ENCODE measurements around the gene SCN7A.
A peak's percentile ranks its signal among the peaks of the same experiment; 100 is the strongest.
"Not testable (repeated sequence)": the region's sequence is repeated elsewhere in the genome, so short reads cannot be mapped to it uniquely, and the experiment has no call there.

Gene SCN7A

DNA sequence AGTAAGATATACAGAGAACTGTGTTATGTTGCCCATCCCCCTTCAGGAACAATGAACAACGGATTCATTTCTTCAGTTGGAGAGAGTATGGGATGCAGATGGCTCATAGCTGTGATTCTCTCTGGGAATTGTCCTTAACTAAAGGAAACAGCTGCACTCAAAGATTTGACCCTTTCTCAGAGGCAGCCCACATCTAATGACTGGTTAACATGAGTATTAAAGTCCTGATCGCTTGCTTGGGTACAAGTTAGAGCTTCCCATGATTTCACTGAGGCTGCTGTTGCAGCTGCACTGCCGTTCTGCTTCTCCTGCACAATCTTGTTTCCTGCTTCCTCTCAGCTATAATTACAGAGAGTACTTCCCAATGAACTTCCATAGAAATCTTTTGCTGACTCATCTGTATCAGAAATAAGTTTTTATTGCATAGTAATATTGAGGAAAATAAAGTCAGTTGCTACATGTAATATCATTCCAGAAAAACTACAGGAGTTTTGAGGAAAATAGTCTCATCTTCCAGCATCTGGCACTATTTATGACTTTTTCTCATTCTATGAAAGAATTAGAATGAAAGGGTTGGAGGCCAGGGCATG is 105.5 kb downstream of the SCN7A start:
- DNase-seq = no peak

DNA sequence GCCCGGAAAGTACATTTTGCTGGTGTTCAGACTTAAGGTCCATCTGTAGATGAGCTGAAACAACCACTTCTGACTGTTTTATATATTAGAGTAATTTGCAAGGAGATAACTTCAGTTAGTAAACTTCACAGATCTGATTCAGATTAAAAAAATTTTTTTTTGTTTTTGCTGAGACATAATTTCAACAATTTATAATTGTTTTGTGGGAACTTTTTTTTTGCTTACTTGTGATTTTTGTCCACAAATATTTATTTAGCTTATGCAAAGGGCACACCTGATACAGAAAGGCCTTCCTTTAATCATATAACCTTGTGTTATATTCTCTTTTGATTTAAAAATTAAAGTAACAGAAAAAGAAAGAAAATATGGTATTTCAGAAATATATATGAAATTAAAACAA is 108.7 kb downstream of the SCN7A start:
- no peak for DNase-seq

DNA sequence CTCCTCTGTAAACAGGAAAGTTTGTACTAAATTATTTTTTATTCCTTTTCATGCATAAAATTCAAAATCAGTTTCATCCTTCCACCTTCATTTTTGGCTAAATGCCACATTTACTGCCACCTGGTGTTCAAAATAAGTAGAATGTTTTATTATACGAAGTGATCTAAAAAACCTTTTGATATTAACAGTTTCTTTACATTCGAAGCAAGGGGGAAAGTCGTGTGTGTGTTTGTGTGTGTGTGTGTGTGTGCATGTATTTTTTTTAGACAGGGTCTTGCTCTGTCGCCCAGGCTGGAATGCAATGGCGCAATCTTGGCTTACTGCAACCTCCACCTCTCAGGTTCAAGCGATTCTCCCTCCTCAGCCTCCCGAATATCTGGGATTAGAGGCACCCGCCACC is 109.3 kb downstream of the SCN7A start:
- peak in 1 of 2 experiments; percentile 49 for DNase-seq

DNA sequence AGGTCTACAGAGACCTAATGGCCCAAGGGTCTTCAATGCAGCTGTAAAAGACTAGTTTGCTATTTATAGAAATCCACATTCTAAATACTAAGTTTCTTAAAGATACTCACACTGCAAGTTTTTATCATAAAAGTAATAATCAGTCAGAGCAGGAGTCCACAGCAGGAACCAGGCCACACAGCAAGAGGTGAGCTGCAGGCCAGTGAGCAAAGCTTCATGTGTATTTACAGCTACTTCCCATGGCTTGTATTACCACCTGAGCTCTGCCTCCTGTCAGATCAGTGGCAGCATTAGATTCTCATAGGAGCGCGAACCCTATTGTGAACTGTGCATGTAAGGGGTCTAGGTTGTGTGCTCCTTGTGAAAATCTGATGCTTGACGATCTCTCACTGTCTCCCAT is 111.6 kb downstream of the SCN7A start:
- no peak for DNase-seq

DNA sequence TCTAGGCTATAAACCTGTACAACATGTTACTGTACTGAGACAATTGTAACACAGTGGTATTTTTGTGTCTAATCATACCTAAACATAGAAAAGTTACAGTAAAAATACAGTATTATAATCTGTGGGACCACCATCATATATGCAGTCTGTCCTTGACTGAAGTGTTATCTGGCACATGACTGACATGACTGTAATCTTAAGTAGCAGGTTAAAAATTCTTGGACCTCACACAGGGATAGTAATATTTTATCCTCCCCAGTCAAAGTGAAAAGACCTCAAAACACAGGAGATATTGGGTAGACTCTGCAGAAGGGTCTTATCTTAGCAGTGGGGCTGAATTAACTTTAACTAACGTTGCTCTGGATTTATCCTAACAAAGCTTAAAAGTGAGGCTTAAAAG is 113.4 kb downstream of the SCN7A start:
- no peak for DNase-seq

DNA sequence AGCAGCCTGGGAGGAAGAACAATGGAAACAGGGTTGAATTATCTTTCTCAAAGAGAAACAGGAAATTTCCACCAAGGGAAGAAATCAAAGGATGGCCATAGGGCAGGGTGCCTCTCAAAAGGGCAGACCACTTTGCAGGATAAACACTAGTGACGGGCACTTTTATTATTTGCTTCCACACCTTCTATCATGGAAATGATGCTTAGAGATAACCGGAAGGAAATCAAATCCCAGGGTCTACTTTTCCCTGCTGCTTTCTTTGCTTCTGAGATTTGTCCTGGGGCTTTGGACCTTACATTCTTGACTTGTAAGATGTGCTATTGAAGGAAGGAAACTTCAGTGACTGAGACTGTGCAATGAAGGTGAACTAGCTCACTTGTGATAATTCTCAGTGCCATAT is 117.2 kb downstream of the SCN7A start:
- DNase-seq = no peak

DNA sequence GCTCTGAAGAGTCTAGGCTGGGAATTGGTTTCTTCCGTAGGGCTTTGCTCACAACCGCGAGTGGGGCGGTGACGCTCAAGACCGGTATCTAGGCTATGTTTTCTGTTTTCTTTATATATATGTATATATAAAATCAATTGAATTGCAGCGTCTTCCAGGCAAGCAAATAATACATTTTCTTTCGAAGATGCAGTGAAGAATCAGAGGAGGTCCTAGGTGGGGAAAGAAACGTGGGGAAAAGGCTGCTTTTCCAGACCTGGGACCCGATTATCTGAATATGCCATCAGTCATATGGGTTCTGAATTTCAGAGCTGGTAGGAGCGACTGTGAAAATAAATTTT is 117.6 kb downstream of the SCN7A start:
- no peak for DNase-seq

DNA sequence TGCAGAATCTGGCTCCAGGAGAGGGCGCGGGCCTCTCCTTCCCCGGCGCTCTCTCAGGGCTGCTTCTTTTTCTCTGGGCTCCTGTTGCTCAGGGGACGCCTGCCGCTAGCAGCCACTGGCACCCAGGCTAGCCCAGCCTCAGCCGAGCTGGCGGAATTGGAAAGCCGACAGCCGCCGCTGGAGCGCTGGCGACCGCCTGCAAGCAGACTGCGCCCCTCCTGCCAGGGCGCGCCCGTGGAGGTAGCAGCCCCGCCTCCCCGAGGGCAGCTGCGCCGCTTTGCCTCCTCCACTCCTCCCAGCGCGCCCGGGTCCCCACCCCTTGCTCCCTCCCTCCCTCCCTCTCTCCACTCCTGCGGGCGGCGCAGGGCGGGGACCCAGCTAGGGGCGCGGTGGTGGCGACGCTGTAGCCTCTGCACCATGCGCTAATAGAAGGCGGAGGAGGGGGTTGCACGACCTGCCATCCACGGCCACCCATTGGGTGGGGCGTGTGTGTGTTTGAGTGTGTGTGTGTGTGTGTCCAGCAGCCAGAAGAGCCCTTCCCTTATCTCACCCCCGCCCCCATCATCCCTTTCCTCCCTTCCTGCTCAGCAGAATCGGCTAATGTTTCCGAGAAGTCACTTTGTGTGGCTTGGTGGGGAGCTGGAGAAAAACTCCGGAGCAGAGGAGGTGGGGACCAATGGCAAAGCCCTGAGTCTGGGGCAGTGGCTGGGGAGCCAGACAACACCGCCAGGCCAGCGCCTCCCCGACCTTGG is 118.1 kb downstream of the SCN7A start, which contains the start of gene SCN9A:
SCN9A (minus strand) TSS at position 209 of the 752 bp plus-strand sequence. CDS start 64,188 bp downstream, outside the sequence.
- DNase-seq = peak; percentile 83 to 95

DNA sequence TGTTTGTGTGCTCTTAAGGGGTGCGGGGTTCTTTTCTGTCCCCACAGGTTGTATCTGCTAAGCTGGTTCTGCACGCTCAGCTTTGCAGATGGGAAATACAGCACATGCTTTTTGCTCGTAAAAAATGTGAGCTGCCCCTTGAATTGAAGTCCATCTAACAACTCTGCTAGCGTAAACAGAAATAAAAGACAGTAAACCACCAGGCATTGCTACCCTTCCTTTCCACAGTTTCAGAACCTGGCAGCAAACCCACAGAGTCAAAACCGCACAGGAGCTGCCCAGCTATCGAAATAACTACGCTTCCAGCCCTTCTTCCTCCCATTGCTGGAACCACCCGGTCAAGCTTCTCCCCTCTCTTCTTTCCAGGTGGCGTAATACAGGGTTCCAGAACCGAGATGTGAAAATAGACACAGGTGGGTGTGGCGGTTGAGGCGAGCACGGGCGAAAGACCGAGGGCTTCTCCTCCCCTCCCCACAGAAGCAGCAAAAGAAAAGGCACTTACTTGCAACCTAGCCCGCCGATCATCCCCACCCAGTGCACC is 118.8 kb downstream of the SCN7A start:
- DNase-seq = peak; percentile 67 to 83

DNA sequence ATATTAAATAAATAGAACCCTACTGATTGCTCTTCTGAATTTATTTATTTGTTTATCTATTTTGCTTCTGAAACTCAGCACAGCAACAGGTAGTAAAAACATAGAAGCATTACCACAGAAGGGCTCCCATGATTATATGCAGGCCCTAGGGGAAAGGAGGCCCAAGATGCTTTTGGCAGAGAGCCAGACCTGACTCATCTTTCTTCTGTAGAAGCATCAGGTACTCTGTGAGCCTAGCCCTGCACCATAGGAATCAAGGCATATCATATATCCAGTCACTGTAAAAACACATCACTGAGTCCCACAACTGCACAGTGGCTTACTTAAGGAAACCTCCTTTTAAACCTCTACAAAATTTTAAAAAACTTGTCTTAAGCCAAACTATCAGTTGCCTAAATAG is 120.1 kb downstream of the SCN7A start:
- peak; percentile 61 to 78 for DNase-seq

DNA sequence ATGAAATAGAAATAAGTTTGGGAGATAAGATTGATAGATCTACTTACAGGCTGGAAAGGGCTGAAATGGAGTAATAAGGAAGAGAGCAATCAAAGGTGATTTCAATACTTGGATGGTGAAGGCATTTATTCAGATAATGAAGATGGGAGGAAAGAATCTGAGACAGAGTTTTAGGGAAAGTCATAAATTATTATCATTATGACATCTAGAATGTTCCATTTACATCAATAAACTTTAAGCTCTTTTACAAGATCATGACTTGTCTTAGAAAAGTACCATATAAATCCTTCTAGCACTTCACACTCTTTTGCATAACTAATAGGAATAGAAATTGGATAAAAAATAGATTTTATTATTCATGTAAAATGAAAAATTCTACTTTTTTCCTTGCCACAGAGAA is 120.5 kb downstream of the SCN7A start:
- DNase-seq = no peak

DNA sequence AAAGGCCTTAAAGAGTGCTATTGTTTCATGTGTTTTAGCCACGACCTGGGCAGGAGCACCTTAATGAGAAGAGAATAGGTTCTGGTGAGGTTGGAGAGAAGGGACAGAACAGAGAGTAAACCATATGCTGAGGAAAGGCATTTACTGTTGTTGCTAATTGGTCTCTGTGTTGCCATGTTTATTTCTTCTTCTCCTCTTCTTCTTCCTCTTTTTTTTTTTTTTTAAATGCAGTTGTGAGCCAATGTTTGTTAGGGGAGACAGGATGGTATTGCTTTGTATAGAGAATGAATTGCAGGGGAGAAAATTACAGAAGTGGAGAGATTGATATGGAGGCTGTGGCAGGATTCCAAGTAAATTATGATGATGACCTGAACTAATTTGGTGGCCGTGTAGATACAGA is 120.9 kb downstream of the SCN7A start:
- DNase-seq = peak in 1 of 2 experiments; percentile 43

DNA sequence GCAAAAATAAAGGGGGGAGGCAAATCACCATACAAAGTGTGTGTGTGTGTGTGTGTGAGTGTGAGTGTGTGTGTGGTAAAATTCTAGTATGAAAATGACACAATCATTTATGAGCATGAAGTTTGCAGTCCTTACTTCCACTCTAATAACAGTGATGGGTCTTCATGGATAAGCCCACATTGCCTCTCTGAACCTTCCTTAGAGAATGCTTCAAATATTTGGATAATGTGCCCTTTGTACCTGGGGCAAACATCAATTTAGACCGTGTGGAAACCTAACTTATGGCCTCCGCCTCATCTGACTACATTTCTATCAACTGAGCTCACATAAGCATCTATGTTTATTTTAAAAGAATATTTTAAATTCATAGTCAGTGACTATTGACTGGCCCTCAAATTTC is 122.0 kb downstream of the SCN7A start:
- no peak for DNase-seq

DNA sequence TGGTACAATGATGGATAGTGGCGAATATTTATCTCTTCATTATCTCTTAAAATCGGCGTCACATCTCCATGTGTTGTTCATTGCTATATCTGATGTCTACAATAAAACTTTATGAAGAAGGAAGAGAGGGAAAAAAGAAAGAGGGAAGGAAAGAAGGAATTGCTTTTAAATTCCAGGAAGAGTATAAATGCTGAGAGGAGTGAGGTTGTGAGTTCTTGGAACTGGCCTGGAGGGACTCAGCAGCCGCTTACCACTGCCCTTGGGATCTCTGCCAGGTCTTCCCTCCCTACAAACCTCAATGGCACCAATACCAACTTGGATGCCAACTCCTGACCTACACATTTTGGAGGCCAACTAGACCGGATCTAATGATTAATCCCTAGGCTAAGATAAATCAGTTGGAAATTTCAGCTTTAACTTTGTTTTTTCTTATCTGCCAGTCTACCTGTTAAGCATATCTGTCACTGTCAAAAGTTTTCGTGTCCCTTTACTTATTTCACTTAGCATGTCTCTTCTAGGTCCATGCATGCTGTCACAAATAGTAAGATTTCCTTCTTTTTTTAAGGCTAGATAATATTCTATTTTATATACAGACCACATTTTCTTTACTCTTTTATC is 128.1 kb downstream of the SCN7A start:
- DNase-seq = no peak

DNA sequence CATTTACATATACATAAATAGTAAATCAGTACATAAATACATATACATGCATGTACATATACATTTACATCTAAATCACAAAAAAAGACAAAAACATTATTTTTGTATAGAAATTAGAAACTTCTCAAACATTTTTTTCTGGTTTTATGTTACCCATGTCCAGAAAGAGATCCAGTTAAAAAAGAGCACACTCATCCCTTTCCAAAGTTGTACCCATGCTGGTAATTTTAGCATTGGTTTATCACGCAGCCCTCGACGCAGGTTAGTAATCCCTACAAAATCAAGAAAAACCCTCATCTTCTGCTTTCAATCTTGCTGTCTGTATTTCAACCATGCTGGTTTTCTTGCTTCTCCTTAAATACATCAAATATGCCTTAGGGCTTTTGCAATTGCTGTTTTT is 128.8 kb downstream of the SCN7A start:
- DNase-seq = no peak

DNA sequence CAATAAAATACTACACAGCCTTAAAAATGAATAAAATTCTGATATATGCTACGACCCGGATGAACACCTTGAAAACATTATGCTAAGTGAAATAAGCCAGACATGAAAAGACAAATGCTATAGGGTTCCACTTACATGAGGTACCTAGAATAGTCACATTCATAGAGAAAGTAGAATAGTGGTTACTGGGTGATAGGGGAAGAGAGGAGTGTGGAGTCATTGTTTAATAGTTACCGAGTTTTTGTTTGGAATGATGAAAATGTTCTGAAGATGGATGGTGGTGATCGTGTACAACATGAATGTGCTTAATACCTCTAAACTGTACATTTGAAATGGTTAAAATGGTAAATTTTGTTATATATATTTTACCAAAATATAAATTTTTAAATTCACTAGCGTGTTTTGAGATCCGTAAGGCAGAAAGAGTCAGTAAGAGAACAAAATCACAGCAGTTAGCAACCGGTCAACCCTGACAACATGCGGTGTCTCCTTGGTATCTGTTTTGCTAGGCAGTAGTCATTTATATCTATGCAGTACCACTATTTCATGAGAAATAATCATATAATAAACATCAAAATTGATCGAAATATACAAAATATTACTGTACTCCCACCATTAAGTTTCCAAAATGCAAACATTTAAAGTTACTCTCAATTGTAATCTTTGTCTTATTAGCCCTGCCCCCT is 129.4 kb downstream of the SCN7A start:
- DNase-seq = no peak

DNA sequence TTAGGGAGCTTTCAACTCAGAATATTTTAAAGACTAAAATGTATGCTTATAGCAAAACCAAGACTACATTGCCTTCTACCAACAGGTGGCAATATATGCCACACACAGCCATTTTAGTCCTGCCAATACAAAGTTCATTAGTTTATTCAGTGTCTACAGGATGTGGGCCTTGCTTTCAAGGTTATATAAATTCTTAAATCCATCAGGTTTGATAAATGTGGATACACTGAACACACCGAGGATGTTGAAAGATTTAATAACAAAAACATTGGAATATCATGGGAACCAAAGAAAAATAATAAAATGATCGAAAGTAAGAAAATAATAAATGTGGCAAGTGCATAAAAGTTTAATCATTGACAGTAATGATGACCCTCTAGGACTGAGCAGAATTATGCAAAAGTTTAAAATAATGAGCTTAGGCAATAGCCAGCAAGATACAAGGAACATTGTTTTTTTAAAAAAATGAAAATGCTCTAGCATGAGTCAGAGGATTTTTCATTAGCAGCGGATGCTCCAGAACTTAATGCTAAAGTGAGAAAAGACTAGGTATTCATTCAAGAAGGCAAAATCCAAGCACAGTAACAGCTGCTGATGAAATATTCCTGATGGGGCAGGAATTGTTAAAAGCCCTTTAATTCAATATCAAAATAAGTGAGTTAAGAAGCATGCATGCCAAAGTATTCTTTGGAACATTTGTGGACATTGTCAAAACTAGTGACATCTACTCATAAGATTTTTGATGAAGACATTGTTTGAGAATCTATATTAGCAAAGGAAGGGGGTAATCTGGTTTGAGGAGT is 132.5 kb downstream of the SCN7A start:
- DNase-seq = peak; percentile 8 to 41

DNA sequence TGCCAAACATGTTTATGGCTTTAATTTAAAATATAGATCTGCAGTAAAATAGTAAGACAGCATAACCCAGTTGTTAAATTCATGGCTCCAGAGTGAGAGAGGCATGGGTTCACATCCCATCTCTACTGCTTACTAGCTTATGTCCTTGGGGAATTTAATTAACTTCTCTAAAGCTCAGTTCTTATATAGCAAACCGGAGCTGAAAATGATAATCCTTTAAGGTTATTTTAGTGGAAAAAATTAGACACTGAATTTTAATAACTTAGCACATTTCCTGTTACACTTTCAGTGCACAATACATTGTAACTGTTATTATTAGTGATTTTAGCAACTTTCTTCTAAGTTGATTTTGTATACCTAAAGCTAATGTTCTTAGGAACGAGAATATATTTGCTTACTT is 133.1 kb downstream of the SCN7A start:
- no peak for DNase-seq

DNA sequence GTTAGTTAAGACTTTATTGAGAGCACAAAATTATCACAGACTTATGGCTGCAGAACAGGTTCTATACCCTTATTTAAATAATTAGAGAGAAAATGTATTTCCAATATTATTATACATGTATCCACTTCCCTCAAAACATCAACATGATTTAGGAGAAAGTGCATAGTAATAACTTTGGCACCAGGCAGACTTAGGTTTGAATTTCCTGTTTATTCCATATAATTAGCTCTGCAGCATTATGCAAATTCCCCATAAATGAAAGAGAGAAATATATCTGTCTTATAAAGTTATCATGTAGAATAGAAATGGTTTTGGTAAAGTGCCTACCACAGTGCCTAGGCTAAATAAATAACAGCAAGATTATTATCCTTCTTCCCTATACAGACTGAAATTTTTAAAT is 133.6 kb downstream of the SCN7A start:
- DNase-seq = no peak

DNA sequence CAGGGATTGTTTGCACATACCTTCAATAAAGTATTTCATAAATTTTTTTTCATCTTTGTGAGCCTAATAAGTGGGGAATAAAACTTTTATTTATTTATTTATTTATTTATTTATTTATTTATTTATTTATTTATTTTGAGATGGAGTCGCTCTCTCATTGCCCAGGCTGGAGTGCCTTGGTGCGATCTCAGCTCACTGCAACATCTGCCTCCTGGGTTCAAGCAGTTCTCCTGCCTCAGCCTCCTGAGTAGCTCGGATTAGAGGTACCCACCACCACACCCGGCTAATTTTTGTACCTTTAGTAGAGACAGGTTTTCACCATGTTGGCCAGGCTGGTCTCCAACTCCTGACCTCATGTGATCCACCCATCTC is 136.1 kb downstream of the SCN7A start:
- DNase-seq = not testable (repeated sequence)

DNA sequence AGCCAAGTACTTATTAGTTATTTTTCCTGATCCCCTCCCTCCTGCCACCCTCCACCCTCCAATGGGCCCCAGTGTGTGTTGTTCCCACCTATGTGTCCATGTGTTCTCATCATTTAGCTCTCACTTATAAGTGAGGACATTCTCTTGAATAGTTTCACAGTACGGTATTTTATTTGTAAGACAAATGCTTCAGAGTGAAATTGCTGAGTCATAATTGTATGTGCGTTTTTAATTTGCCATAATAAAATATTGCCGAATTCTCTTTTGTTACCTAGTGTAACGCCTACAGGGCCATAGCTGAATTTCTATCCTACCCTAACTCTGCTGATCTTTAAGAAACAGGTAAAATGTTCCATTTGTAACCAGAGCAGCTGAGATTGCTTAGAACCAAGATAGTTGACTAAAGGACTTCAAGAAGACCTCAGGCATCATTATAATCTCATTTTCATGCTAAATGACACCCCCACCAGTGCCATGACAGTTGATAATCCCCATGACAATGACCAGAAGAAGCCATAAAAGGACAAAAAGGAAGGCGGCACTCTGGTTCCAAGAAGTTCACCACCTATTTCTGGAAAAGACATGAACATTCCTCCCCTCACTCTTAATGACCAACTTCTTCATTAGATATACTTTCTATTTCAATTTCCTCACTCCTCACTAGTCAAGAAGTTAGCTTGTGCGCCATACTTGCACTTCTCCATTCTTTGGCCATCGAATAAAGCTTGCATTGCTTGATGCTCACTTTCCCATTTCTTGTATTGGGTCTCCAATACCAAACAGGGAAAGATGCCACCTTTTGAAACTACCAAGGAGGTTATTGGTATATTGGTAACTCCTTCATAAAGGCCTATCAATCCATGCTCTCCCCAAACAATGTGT is 136.7 kb downstream of the SCN7A start:
- DNase-seq = no peak
